H1 (cell line): Measurements from ENCODE around the gene C15orf40. TPM values are rescaled to one million over a fixed set of nuclear protein-coding genes. Genes with fewer than 3 reads are reported as not detected.

Experiments used
- polyA plus RNA-seq, 7 experiments: library from polyadenylated mRNA; depleted of rRNA in 3 of 7; stranded (reverse) in 5 of 7; unstranded in 2 of 7; fragments of >200 nt in 5 of 7; fragments of 200-250 nt in 2 of 7; gene quantifications; 1 replicate in 5 of 7; 2 replicates in 1 of 7; 4 replicates in 1 of 7; pipeline versions ENCODE4 v1.2.1 to v1.2.3, GENCODE V29; 2011 to 2013; ENCODE audit warnings: missing spikeins in 2 of 7, mixed read lengths in 2 of 7
- total RNA-seq: library from RNA; stranded (reverse); fragmentation: NEBNext Ultra II Directional; extraction: Animal tissue kit (Norgen Biotek cat#: 25700); gene quantifications from 2 replicates; pipeline ENCODE4 v1.2.1, GENCODE V29; 2021

C15orf40 gene
- total and polyA plus RNA-seq, 2 of the 8 experiments (the other 6 are each of a cell fraction or from before 2014, with no cell fraction given): 10.7 TPM

Other genes with a start within 250 kb of the C15orf40 start
- gene FSD2, start 205.6 kb downstream of the C15orf40 start, total RNA-seq: not detected in 2 replicates
- gene FSD2, start 205.6 kb downstream of the C15orf40 start, polyA plus RNA-seq (2011; rRNA removed): 0.02 TPM in 2 replicates
- gene WHAMM, start 202.0 kb downstream of the C15orf40 start, total RNA-seq: 3.0 and 3.3 TPM in 2 replicates
- 1.1 and 1.3 TPM in 2 replicates for gene WHAMM, start 202.0 kb downstream of the C15orf40 start, polyA plus RNA-seq (2011; rRNA removed)
- gene HOMER2, start 58.9 kb downstream of the C15orf40 start, total RNA-seq: 26.2 and 27.6 TPM in 2 replicates
- 12.1 and 12.5 TPM in 2 replicates for gene HOMER2, start 58.9 kb downstream of the C15orf40 start, polyA plus RNA-seq (2011; rRNA removed)
- 32.9 and 33.5 TPM in 2 replicates for gene RAMAC, start 25.4 kb downstream of the C15orf40 start, total RNA-seq
- gene RAMAC, start 25.4 kb downstream of the C15orf40 start, polyA plus RNA-seq (2011; rRNA removed): 11.7 and 20.7 TPM in 2 replicates
- 35.3 and 39.5 TPM in 2 replicates for gene BTBD1, start 55.6 kb upstream of the C15orf40 start, total RNA-seq
- gene BTBD1, start 55.6 kb upstream of the C15orf40 start, polyA plus RNA-seq (2011; rRNA removed): 18.6 and 18.8 TPM in 2 replicates
- gene TM6SF1, start 96.0 kb upstream of the C15orf40 start, total RNA-seq: 0.90 and 1.0 TPM in 2 replicates
- gene TM6SF1, start 96.0 kb upstream of the C15orf40 start, polyA plus RNA-seq (2011; rRNA removed): 0.74 and 0.86 TPM in 2 replicates
- 149 and 156 TPM in 2 replicates for gene HDGFL3, start 196.2 kb upstream of the C15orf40 start, total RNA-seq
- 7.3 and 14.1 TPM in 2 replicates for gene HDGFL3, start 196.2 kb upstream of the C15orf40 start, polyA plus RNA-seq (2011; rRNA removed)